Articular chondrocyte of knee joint (primary cell): ENCODE results near the gene FAM229B. TPM values are rescaled to one million over a fixed set of nuclear protein-coding genes. Genes with fewer than 3 reads are reported as not detected.

Experiments used
- total RNA-seq: library from RNA; depleted of rRNA; stranded (reverse); fragments of >200 nt; gene quantifications from 2 replicates; pipeline ENCODE4 v1.2.3, GENCODE V29; 2012

Gene FAM229B, protein sequence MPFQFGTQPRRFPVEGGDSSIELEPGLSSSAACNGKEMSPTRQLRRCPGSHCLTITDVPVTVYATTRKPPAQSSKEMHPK
- total RNA-seq, result 18.8 and 21.2 TPM in 2 replicates

DNA sequence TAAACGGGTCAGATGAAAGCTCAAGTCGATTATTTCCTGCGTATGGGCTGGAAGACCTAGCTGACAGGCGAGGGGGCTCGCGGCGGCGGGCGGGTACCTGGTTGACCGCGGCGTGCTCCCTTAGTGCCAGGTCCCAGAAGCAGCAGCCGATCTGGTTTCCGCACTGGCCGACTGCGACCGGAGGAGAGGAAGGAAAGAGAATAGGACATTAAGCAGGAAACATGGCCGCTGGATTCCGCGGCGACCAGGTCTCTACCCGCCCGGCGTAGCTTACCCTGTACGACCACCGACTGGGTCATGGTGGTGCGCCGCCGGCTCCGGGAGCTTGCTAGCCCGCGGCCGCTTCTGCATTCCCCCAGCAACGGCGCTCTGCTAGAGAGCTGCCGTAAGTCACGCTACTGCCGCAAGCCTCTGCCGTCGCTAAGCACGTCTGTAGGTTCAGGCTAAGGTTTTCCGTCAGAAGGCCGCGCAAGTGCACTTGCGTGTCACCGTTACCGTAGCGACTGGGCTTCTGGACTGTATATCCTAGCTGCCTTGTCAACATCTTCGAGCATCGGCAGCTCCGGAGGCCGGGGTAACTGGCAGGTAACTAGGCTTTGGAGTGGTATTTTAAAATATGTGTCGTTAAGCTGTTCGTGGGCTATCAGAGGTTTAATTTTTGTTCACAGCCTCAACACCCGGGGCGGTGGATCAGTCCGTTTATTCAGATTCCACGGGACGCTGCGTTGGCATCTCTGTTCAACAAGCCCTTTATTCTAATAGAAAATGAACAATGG lies at the start of gene FAM229B, which contains the start of gene TUBE1:
Gene FAM229B (plus strand): TSS at position 456 of the 776 bp plus-strand sequence. CDS start 11,693 bp downstream, outside the sequence.
Gene TUBE1 (minus strand): TSS at position 347 of the 776 bp plus-strand sequence. CDS start 48 bp downstream, at position 299.

DNA sequence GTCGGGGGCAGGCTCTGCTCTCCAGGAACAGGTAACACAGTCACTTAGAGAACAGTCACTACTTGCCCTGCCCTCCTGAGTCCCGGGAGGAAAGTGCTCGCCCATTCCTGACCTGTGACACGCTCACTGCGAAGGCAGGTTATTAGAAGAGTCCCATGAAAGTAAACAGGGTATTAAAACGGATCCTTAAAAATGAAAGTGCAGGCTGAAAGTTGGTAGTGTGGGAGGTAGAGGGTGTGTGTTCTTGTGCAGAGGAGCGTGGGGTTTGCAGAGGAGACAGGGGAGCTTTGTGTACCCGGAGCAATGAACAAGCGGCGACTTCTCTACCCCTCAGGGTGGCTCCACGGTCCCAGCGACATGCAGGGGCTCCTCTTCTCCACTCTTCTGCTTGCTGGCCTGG lies 33.4 kb upstream of the FAM229B start, which contains the start of gene CCN6:
Gene CCN6 (plus strand): TSS at position 104 of the 400 bp plus-strand sequence. CDS start 254 bp downstream, at position 358.

Other genes with a start within 250 kb of the FAM229B start
- gene FYN, start 214.1 kb upstream of the FAM229B start, total RNA-seq, result 254 and 279 TPM in 2 replicates
- gene CCN6, start 33.5 kb upstream of the FAM229B start, total RNA-seq, result 28.4 and 36.8 TPM in 2 replicates
- gene TUBE1, start 109 bp upstream of the FAM229B start, total RNA-seq, result 42.1 and 43.0 TPM in 2 replicates
- gene LAMA4, start 167.0 kb downstream of the FAM229B start, total RNA-seq, result 459 and 536 TPM in 2 replicates